NCI-H2107 treated with DMSO at 0.1 percent for 48 hours (cell line): Measurements from ENCODE around the gene PIH1D1.

Experiments
- DNase-seq: peaks from one replicate; lab custom pipeline; 2025; ENCODE audit not compliant: unreplicated experiment; lab: John Stamatoyannopoulos, UW

The PIH1D1 gene

GRCh38 chr19:49436381-49437017 lies 15.1 kb downstream of the PIH1D1 start:
- no peak for DNase-seq

- no peak for DNase-seq
Measured at GRCh38 chr19:49435670-49436069, 15.9 kb downstream of the PIH1D1 start.

GRCh38 chr19:49434907-49435583 lies 16.6 kb downstream of the PIH1D1 start:
- no peak for DNase-seq

GRCh38 chr19:49433240-49433901 lies 18.2 kb downstream of the PIH1D1 start:
- DNase-seq: no peak

- no peak for DNase-seq
Measured at GRCh38 chr19:49432141-49433073, 19.2 kb downstream of the PIH1D1 start.

GRCh38 chr19:49431330-49431749 lies 20.3 kb downstream of the PIH1D1 start:
- DNase-seq: no peak

GRCh38 chr19:49430678-49431329 lies 20.8 kb downstream of the PIH1D1 start:
- no peak for DNase-seq

GRCh38 chr19:49430172-49430677 lies 21.4 kb downstream of the PIH1D1 start:
- peak; percentile 23 for DNase-seq

- DNase-seq: no peak
Measured at GRCh38 chr19:49428547-49429451, 22.8 kb downstream of the PIH1D1 start.

GRCh38 chr19:49427855-49428546 lies 23.6 kb downstream of the PIH1D1 start:
- no peak for DNase-seq

GRCh38 chr19:49427339-49427738 lies 24.3 kb downstream of the PIH1D1 start:
- DNase-seq: no peak

- DNase-seq: no peak
Measured at GRCh38 chr19:49425922-49426592, 25.6 kb downstream of the PIH1D1 start.

- no peak for DNase-seq
Measured at GRCh38 chr19:49425178-49425577, 26.4 kb downstream of the PIH1D1 start, which contains the start of gene GFY. TSS of gene GFY (plus strand) at chr19:49425388. CDS start at chr19:49426431, 1,043 bp downstream.

- no peak for DNase-seq
Measured at GRCh38 chr19:49423985-49424303, 27.7 kb downstream of the PIH1D1 start.

GRCh38 chr19:49423071-49423984 lies 28.3 kb downstream of the PIH1D1 start, which contains the start of gene PTH2:
TSS of gene PTH2 (minus strand) at chr19:49423441. CDS start at chr19:49423339, 102 bp downstream.
- DNase-seq: no peak

GRCh38 chr19:49422407-49423070 lies 29.1 kb downstream of the PIH1D1 start:
- DNase-seq: no peak

GRCh38 chr19:49421878-49422202 lies 29.8 kb downstream of the PIH1D1 start:
- DNase-seq: no peak
